ENCODE measurements around the gene IL4I1.

DNA sequence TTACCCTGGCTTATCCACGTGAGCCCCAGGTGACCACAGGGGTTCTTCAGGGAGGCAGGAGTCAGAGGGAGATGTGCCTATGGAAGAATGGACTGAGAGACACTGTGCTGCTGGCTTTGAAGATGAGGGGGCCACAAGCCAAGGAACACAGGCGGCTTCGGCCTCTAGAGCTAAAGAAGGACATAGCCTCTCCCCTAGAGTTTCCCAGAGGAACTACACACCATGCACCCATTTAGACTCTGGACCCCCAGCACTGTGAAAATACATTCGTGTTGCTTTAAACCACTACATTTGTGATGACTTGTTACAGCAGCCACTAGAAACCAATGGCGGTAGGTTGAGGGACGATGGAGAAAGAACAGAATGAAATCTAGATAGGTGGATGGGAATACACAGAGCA is 18.6 kb upstream of the IL4I1 start:
- TF ChIP-seq, protein P1, sequence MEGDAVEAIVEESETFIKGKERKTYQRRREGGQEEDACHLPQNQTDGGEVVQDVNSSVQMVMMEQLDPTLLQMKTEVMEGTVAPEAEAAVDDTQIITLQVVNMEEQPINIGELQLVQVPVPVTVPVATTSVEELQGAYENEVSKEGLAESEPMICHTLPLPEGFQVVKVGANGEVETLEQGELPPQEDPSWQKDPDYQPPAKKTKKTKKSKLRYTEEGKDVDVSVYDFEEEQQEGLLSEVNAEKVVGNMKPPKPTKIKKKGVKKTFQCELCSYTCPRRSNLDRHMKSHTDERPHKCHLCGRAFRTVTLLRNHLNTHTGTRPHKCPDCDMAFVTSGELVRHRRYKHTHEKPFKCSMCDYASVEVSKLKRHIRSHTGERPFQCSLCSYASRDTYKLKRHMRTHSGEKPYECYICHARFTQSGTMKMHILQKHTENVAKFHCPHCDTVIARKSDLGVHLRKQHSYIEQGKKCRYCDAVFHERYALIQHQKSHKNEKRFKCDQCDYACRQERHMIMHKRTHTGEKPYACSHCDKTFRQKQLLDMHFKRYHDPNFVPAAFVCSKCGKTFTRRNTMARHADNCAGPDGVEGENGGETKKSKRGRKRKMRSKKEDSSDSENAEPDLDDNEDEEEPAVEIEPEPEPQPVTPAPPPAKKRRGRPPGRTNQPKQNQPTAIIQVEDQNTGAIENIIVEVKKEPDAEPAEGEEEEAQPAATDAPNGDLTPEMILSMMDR (IDR thresholded peaks at IDR 0.05), result no peak
- TF ChIP-seq POLR2A (IDR thresholded peaks at IDR 0.05), result no peak
- no peak for TF ChIP-seq POLR2AphosphoS5 (IDR thresholded peaks at IDR 0.05)
